NT2/D1 (cell line): ENCODE measurements around the gene GLCE.

ENCODE experiments used
- DNase-seq: peaks from one replicate; pipeline ENCODE4 v3.0.0-alpha.2; 2011; ENCODE audit warnings: low read depth, low spot score
- H3K27me3 ChIP-seq: 2 replicates; pipeline ENCODE4 v1.6.0; 2011; ENCODE audit warnings: mild to moderate bottlenecking; ENCODE audit not compliant: insufficient read length, insufficient read depth
- H3K36me3 ChIP-seq: 2 replicates; pipeline ENCODE4 v1.6.1; 2011; ENCODE audit warnings: mild to moderate bottlenecking, low read length, mixed read lengths; ENCODE audit not compliant: insufficient read depth, insufficient read length
- H3K4me1 ChIP-seq: 2 replicates; pipeline ENCODE4 v1.5.1; 2011; ENCODE audit not compliant: insufficient read depth, insufficient read length
- H3K4me3 ChIP-seq: 2 replicates; pipeline ENCODE4 v1.5.1; 2011; ENCODE audit warnings: low read depth; ENCODE audit not compliant: insufficient read length
- H3K9ac ChIP-seq: 2 replicates; pipeline ENCODE4 v1.6.0; 2011; ENCODE audit warnings: low read depth; ENCODE audit not compliant: insufficient read length
- H3K9me3 ChIP-seq: 2 replicates; pipeline ENCODE4 v1.5.1; 2011; ENCODE audit warnings: mild to moderate bottlenecking, low read length; ENCODE audit not compliant: insufficient read depth
- SUZ12 ChIP-seq: IDR thresholded peaks from 2 replicates; pipeline ENCODE4 v1.6.1; 2011; ENCODE audit not compliant: insufficient read length, insufficient read depth; ENCODE audit errors: extremely low read depth
- YY1 ChIP-seq: IDR thresholded peaks from 2 replicates; pipeline ENCODE4 v1.6.1; 2011; ENCODE audit not compliant: insufficient read length, insufficient read depth
- ZNF274 ChIP-seq: IDR thresholded peaks from 2 replicates; pipeline ENCODE4 v1.6.1; 2011; ENCODE audit warnings: mild to moderate bottlenecking, low read depth, low read length

Gene GLCE

GRCh38 chr15:69190091-69190490, 29.7 kb downstream of the GLCE start:
- no peaks in the 10 kb centered on the region for H3K27me3 ChIP-seq
- no peak for DNase-seq
- no peak overlapping the region for H3K9ac ChIP-seq
- H3K36me3 ChIP-seq: no peaks in the 10 kb centered on the region
- 0 out of 2 replicates have a peak, but pooled peaks cover 12% of the 10 kb centered on the region for H3K9me3 ChIP-seq
- H3K4me1 ChIP-seq: no peaks in the 10 kb centered on the region
- TF ChIP-seq SUZ12: no peak
- TF ChIP-seq YY1: no peak
- TF ChIP-seq ZNF274: no peak
- no peak overlapping the region for H3K4me3 ChIP-seq

- Histone ChIP-seq H3K27me3 (no peaks in the 10 kb centered on the region), H3K36me3 (no peaks in the 10 kb centered on the region), H3K9ac (no peak overlapping the region), H3K9me3 (0 out of 2 replicates have a peak, but pooled peaks cover 12% of the 10 kb centered on the region), H3K4me1 (no peaks in the 10 kb centered on the region), H3K4me3 (no peak overlapping the region)
- TF ChIP-seq SUZ12: no peak
- no peak for TF ChIP-seq ZNF274
- no peak for TF ChIP-seq YY1
- DNase-seq: no peak
Observed at GRCh38 chr15:69190504-69190903, 30.1 kb downstream of the GLCE start.

DNA sequence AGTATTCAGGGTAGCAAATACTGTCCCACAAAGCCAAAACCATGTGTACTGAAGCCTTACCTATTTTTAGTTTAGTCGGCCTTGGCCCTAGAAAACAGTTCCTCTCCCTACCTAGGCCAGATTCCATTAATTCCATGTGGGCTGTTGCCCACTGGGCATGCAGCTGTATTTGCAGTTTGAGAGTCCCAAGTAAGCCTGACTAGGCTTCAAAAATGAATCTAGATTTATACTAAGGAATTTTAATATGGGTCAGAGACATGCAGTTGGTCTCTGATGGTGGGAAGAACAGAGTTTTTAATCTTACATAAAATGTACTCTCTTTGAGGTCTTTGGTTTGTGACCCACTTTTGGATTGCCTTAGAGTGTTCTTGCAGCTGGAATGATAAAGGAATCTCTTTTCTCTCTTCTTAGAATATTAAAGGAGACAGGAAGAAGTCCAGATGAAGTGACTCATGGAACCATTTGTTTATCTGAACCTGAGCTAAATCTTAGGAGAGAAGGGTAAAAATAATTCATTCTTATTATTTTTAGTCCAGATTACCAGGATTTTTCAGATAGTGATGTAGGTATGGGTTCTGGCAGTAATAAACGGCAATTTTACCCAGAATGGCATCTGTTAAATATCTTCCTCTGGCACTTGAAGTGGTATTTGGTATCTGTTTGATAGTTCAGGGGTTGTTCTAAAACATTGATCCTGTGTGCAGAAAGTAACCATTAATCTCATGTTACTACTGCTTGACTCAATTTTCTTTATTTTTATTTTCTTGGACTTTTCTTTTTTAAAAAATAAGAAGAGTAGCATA, 33.8 kb downstream of the GLCE start:
- Histone ChIP-seq H3K4me3 (no peak overlapping the region), H3K9me3 (0 out of 2 replicates have a peak, but pooled peaks cover 12% of the 10 kb centered on the region), H3K4me1 (no peaks in the 10 kb centered on the region), H3K9ac (no peak overlapping the region), H3K27me3 (no peaks in the 10 kb centered on the region), H3K36me3 (no peaks in the 10 kb centered on the region)
- no peak for DNase-seq
- TF ChIP-seq YY1 (no peak), SUZ12 (no peak), ZNF274 (no peak)

DNA sequence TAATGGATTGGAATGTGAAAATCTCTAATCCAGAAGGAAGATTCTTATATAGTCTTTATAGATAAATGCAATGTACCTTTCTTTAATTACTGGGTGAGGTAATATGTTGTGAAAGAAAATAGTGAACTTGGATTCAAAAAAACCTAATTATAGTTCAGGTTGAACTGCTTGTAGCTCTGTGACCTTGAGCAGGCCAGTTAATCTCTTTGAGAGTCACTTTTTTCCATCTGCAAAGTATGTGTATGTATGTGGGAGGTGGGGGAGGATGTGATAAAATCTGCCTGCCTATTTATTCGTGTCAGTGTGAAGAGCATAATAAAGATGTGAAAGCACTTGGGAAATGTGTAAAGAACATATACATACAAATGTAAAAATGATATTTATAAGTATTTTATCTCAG, 34.4 kb downstream of the GLCE start:
- no peak for DNase-seq
- TF ChIP-seq SUZ12: no peak
- no peak for TF ChIP-seq YY1
- no peak for TF ChIP-seq ZNF274
- Histone ChIP-seq H3K27me3 (no peaks in the 10 kb centered on the region), H3K9me3 (0 out of 2 replicates have a peak, but pooled peaks cover 10% of the 10 kb centered on the region), H3K9ac (no peak overlapping the region), H3K36me3 (no peaks in the 10 kb centered on the region), H3K4me1 (no peaks in the 10 kb centered on the region), H3K4me3 (no peak overlapping the region)

GRCh38 chr15:69200832-69201745, 40.7 kb downstream of the GLCE start:
- Histone ChIP-seq H3K27me3 (no peaks in the 10 kb centered on the region), H3K4me3 (no peak overlapping the region), H3K36me3 (no peaks in the 10 kb centered on the region), H3K9ac (no peak overlapping the region), H3K4me1 (no peaks in the 10 kb centered on the region), H3K9me3 (no peaks in the 10 kb centered on the region)
- TF ChIP-seq YY1 (no peak), ZNF274 (no peak), SUZ12 (no peak)
- DNase-seq: no peak

GRCh38 chr15:69206079-69206478, 45.6 kb downstream of the GLCE start:
- Histone ChIP-seq H3K27me3 (no peaks in the 10 kb centered on the region), H3K9ac (no peak overlapping the region), H3K36me3 (no peaks in the 10 kb centered on the region), H3K4me1 (no peaks in the 10 kb centered on the region), H3K9me3 (no peaks in the 10 kb centered on the region), H3K4me3 (no peak overlapping the region)
- no peak for TF ChIP-seq ZNF274
- TF ChIP-seq SUZ12: no peak
- TF ChIP-seq YY1: no peak
- no peak for DNase-seq

GRCh38 chr15:69209661-69210060, 49.2 kb downstream of the GLCE start:
- DNase-seq: no peak
- TF ChIP-seq SUZ12: no peak
- TF ChIP-seq YY1: no peak
- no peak for TF ChIP-seq ZNF274
- Histone ChIP-seq H3K36me3 (no peaks in the 10 kb centered on the region), H3K9ac (no peak overlapping the region), H3K9me3 (no peaks in the 10 kb centered on the region), H3K4me1 (no peaks in the 10 kb centered on the region), H3K4me3 (no peak overlapping the region), H3K27me3 (no peaks in the 10 kb centered on the region)
